Effector CD4-positive, alpha-beta T cell (primary cell): ENCODE data around the gene GRM2.
"Not testable (repeated sequence)": the region's sequence is repeated elsewhere in the genome, so short reads cannot be mapped to it uniquely, and the experiment has no call there.

Source experiments
- DNase-seq: peaks from one replicate; pipeline ENCODE4 v3.0.0-alpha.2; 2020

The GRM2 gene

GRCh38 chr3:51729042-51729633 lies 22.3 kb downstream of the GRM2 start:
- DNase-seq: no peak

GRCh38 chr3:51733859-51734571 lies 27.1 kb downstream of the GRM2 start:
- DNase-seq: no peak

GRCh38 chr3:51734572-51734907 lies 27.7 kb downstream of the GRM2 start:
- DNase-seq: no peak

DNA sequence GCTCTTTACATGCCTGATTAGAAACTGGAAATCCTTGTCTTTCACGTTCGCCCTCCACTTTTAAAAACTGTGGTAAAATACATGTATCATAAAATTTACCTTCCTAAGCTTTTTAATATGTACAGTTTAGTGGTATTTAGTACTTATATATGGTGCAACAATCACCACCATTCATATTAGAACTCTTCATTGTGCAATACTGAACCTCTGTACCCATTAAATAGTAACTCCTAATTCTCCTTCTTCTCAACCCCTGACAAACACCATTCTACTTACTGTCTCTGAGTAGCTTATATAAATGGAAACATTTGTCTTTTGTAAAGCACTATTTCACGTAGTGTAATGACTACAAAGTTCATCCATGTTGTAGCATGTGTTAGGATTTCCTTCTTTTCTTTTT lies 28.2 kb downstream of the GRM2 start:
- DNase-seq: no peak

- DNase-seq: no peak
Observed at GRCh38 chr3:51735950-51736349, 29.1 kb downstream of the GRM2 start.

- no peak for DNase-seq
Observed at GRCh38 chr3:51739110-51739509, 32.2 kb downstream of the GRM2 start.

GRCh38 chr3:51742320-51742719 lies 35.5 kb downstream of the GRM2 start:
- not testable (repeated sequence) for DNase-seq

- DNase-seq: not testable (repeated sequence)
Observed at GRCh38 chr3:51742978-51743377, 36.1 kb downstream of the GRM2 start.

DNA sequence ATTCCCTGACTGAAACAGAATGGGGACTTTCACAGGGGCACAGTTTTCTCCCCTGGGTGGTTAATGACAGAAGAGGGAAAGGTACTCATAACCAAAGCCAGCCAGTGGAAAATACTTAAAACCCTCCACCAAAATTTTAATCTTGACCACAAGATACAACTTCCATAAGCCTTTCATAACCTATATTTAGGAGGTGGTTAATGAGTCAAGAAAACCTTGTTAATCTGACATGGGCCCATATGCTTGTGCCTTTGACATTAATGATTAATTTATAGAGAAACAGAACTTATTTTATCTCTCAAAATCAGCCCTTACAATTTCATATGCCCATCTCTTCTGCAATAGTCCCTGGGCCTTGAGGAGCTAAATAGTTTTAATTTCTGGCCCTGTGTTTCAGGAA lies 41.0 kb downstream of the GRM2 start:
- DNase-seq: no peak

- DNase-seq: no peak
Observed at GRCh38 chr3:51748327-51748726, 41.5 kb downstream of the GRM2 start.

GRCh38 chr3:51750878-51751277 lies 44.0 kb downstream of the GRM2 start:
- no peak for DNase-seq

- no peak for DNase-seq
Observed at GRCh38 chr3:51751287-51751686, 44.4 kb downstream of the GRM2 start.

GRCh38 chr3:51753763-51754750 lies 47.2 kb downstream of the GRM2 start:
- DNase-seq: not testable (repeated sequence)

GRCh38 chr3:51759203-51759602 lies 52.3 kb downstream of the GRM2 start:
- DNase-seq: no peak
